ENCODE measurements around the gene BAHCC1.

- TF ChIP-seq CTCF (conservative IDR thresholded peaks at IDR 0.05; ENCODE audit: low read depth, low read length): no peak
- no peak for TF ChIP-seq EZH2phosphoT487 (IDR thresholded peaks at IDR 0.05; ENCODE audit: borderline replicate concordance, low read length)
Measured at GRCh38 chr17:81426393-81427172, 31.3 kb downstream of the BAHCC1 start.
